Testis (tissue), 2 donors: ENCODE data around the gene SNX12.

Source experiments
- CTCF ChIP-seq, 3 experiments: fragments of 450-650 bp in 2 of 3; fragments of 200-600 bp in 1 of 3; sonication (generic) in 1 of 3; IDR thresholded peaks; one replicate each; pipeline ENCODE4 v1.5.1; 2016 to 2019; ENCODE audit warnings: antibody characterized with exemption in 3 of 3, mild to moderate bottlenecking in 2 of 3, moderate library complexity in 1 of 3
- POLR2A ChIP-seq: fragments of 450-650 bp; IDR thresholded peaks from one replicate; pipeline ENCODE4 v1.6.1; 2017; ENCODE audit warnings: antibody characterized with exemption, mild to moderate bottlenecking, moderate library complexity

- no peak for TF ChIP-seq CTCF (IDR thresholded peaks at IDR 0.05)
- TF ChIP-seq POLR2A, result no peak
Observed at GRCh38 chrX:71067712-71068043, 456 bp downstream of the SNX12 start.
